GM13977 (cell line): ENCODE measurements around the gene MAG.

Experiments used
- DNase-seq: peaks from one replicate; pipeline ENCODE4 v3.0.0; 2012; ENCODE audit warnings: low spot score
- CTCF ChIP-seq: IDR thresholded peaks from 2 replicates; pipeline ENCODE4 v1.5.1; 2012; ENCODE audit warnings: mild to moderate bottlenecking, control low read depth; ENCODE audit not compliant: insufficient read depth; ENCODE audit errors: extremely low read depth, missing control alignments
- in situ Hi-C: fragments of 300-500 bp; cut with MboI; formaldehyde crosslinking; loops from one replicate; pipeline ENCODE4 v1.12.0; 2022; ENCODE audit warnings: low sequenced_read_pairs, low pct_unique_long_range_greater_than_20kb, mixed read lengths, inconsistent platforms; ENCODE audit not compliant: unreplicated experiment

Gene MAG

GRCh38 chr19:35344511-35345031 lies 52.6 kb downstream of the MAG start:
- no peak for TF ChIP-seq CTCF
- in situ Hi-C loops = loop anchor here (5.0 kb wide), 1 partner anchor 123 kb away; no protein-coding TSS in a partner anchor
- no peak for DNase-seq

- no peak for TF ChIP-seq CTCF
- peak; percentile 28 for DNase-seq
- in situ Hi-C loops = loop anchor here (5.0 kb wide), 1 partner anchor 122 kb away; no protein-coding TSS in a partner anchor
These were observed 53.7 kb downstream of the MAG start for GRCh38 chr19:35345671-35346111.

GRCh38 chr19:35346193-35347052 lies 54.5 kb downstream of the MAG start:
- DNase-seq = peak; percentile 79
- TF ChIP-seq CTCF = no peak
- in situ Hi-C loops = loop anchor here (5.0 kb wide), 1 partner anchor 121 kb away; no protein-coding TSS in a partner anchor

- no peak for TF ChIP-seq CTCF
- in situ Hi-C loops = loop anchor here (5.0 kb wide), 1 partner anchor 120 kb away; no protein-coding TSS in a partner anchor
- peak; percentile 84 for DNase-seq
These were observed 55.4 kb downstream of the MAG start, which contains the start of gene FFAR1 for GRCh38 chr19:35347171-35347929. Gene FFAR1 (plus strand): TSS chr19:35347902. CDS start chr19:35351552, 3,650 bp downstream.

GRCh38 chr19:35347930-35348298 lies 56.0 kb downstream of the MAG start:
- TF ChIP-seq CTCF = no peak
- in situ Hi-C loops = loop anchor here (5.0 kb wide), 1 partner anchor 119 kb away; no protein-coding TSS in a partner anchor
- DNase-seq = no peak
